Activated T-cell treated with anti-CD3 and anti-CD28 coated beads for 48 hours (primary cell): ENCODE results near the gene CCDC159.
"Not testable (repeated sequence)": the region's sequence is repeated elsewhere in the genome, so short reads cannot be mapped to it uniquely, and the experiment has no call there.

Experiments used
- DNase-seq: peaks from one replicate; pipeline ENCODE4 v3.0.0-alpha.2; 2020; ENCODE audit warnings: low read depth

CCDC159 gene, protein sequence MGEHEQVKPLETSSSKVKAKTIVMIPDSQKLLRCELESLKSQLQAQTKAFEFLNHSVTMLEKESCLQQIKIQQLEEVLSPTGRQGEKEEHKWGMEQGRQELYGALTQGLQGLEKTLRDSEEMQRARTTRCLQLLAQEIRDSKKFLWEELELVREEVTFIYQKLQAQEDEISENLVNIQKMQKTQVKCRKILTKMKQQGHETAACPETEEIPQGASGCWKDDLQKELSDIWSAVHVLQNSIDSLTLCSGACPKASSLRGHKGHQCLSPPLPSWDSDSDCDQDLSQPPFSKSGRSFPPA

DNA sequence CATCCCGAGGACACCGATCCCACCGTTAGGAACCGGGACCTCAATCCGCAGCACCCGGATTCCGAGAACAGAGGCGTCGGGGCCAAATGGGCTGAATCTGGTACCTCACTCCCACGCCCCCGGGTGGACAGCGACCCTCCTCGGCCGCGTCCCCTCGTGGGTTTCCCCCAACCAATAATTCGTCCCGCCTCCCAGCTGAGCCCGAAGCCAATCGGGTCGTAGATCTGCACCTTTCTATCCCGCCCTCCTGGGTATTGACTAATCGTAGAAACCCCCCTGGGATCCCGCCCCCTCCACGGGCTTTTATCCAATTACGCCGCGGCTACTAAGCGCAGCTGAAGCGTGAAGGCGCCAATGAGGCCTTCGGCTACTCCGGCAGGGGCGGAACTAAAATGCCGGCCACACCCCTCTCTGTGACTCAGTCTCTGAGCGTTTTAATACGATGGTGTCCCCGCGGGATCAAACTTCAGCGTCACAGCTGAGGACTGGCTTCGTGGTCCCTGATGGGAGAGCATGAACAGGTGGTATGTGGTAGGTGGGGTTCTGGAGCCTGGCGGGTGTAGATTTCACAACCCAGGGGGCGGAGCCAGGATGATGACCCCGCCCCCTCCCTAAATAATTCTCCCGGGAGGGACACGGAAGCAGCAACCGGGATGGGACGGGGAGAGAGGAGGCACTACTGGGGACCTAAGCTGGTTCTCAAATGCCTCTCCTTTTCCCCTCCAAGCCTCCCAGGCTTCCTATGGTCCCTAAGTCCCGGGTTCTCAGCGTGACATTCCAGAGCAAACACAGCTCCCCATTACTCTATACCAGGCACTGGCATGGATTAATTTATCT lies at the start of gene CCDC159, which contains the start of gene TMEM205:
TSS of gene CCDC159 (plus strand) at position 416 of the 837 bp plus-strand sequence. CDS start at position 504, 88 bp downstream.
TSS of gene TMEM205 (minus strand) at position 165 of the 837 bp plus-strand sequence. CDS start 649 bp downstream, outside the sequence.
- peak; percentile 96 for DNase-seq

DNA sequence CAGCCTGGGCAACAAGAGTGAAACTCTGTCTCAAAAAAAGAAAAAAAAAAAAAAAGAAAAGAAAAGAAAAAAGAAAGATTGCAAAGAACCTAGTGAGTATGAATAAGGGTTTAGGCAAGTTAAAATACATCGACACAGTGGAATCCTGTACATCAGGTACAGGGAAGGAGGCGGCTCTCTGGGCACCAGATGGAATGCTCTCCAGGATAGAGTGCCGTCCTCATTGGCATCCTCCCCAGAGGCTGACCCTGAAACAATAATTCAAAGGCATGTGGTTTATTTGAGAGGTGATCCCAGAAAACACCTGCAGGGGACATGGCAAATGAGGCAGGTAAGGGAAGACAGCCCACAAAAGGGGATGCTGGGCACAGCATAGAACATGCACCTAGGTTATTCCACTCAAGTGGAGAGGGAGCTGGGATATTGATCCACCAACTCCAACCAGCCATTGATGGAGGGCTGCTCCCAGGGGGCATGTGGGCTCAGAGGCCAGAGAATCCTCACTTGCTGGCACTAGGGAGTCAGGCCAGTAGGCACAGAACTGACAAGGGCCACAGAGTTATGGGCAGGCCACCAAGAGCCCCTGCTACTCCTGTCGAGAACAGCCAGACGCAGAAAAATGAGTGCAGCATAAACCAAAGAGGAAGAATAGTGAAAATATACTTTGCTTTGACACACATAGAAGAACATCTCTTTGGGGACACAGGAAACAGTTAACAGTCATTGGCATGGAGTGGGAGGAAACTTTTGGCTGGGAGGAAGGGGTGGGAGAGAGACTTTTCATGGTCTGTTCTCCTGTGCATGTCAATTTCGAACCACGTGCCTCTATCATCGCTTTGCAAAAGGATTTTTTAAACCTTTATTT lies 46.1 kb upstream of the CCDC159 start:
- DNase-seq = no peak

DNA sequence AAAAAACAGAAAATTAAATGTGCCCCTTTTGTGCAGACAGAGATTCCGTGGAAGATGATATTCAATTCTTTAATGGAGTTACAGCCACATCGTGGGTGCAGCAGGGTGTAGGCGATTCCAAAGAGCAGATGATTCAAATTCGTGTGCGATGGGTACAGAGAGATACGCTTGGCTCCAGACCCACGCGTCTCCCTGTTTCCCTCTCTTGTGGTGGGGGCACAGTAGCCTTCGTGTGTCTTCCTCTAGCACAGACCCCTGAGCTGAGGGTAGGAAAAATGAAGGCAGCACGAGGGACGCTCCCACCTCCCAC lies 45.6 kb upstream of the CCDC159 start:
- DNase-seq = no peak

DNA sequence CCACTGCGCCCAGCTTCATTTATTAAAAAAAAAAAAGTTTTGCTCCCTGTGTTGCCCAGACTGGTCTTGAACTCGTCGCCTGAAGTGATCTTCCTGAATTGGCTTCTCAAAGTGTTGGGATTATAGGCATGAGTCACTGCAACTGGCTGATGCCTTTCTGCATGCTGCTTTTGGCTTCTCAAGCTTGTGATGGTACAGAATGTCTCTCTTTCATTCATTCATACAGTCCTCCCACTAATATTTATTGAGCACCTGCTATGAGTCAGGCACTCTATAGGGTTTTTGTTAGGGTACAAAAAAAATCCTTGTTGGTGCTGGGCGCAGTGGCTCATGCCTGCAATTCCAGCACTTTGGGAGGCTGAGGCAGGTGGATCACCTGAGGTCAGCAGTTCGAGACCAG lies 41.4 kb upstream of the CCDC159 start:
- no peak for DNase-seq

DNA sequence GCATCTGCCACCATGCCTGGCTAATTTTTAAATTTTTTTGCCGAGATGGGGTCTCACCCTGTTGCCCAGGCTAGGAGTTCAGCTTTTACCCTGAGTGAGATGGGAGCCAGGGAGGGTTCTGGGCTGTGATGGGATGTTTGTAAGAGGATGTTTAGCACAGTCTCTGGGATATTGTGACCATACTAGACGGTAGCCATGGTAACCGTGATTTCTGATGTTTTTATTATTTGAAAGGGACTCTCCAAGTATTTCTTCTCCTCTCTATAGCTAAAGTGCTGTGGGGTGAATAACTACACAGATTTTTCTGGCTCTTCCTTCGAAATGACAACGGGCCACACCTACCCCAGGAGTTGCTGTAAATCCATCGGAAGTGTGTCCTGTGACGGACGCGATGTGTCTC lies 40.0 kb upstream of the CCDC159 start:
- no peak for DNase-seq

DNA sequence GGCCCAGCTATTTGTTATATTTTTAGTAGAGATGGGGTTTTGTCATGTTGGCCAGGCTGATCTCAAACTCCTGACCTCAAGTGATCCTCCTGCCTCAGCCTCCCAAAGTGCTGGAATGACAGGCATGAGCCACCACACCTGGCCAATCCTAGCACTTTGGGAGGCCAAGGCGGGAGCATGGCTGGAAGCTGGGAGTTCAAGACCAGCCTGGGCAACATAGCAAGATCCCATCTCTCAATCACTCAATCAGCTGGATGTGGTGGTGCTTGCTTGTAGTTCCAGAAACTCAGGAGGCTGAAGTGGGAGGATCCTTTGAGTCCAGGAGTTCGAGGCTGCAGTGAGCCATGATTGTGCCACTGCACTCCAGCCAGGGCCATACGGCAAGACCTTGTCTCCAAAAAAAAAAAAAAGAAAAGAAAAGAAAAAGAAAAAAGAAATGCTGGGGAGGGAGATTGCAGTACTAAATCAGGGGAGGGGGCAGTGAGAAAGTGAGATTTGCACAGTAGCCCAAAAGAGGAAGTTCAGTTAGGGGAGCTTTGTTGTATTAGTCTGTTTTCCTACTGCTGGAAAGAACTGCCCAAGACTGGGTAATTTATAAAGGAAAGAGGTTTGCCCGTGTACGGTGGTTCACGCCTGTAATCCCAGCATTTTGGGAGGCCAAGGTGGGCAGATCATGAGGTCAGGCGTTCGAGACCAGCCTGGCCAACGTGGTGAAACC lies 25.9 kb upstream of the CCDC159 start:
- not testable (repeated sequence) for DNase-seq

DNA sequence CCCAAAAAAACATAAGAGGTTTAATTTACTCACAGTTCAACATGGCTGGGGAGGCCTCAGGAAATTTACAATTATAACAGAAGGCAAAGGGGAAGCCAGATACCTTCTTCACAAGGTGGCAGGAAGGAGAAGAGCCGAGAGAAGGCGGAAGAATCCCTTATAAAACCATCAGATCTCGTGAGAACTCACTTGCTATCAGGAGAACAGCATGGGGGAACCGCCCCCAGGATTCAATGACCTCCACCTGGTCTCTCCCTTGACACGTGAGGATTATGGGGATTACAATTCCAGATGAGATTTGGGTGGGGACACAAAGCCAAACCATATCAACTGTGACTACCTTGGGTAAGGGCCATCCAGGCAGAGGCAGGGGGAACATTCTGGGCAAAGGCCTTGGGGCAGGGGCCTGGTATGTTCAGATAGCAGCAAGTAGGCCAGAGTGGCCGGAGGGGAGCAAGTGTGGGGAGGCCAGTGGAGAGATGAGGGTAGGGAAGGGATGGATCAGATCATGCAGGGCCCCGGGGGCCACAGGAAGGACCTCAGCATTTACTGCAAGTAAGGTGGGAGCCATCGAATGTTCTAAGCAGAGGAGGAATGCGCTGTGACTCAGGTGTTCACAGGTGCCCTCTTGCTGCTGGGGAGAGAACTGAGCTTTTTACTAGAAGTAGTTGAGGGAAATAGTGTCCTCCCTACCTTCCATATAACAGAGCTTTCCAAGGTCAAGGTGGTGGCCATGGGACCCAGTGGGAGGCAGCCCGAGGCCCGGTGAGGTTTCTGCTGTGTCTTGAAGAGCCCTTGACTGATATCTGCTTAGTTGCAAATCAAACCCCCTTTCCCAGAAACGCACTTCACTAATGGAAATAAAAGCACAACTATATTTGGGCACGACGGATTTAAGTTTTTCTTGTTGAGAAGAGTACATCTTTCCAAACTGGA lies 24.9 kb upstream of the CCDC159 start:
- no peak for DNase-seq

DNA sequence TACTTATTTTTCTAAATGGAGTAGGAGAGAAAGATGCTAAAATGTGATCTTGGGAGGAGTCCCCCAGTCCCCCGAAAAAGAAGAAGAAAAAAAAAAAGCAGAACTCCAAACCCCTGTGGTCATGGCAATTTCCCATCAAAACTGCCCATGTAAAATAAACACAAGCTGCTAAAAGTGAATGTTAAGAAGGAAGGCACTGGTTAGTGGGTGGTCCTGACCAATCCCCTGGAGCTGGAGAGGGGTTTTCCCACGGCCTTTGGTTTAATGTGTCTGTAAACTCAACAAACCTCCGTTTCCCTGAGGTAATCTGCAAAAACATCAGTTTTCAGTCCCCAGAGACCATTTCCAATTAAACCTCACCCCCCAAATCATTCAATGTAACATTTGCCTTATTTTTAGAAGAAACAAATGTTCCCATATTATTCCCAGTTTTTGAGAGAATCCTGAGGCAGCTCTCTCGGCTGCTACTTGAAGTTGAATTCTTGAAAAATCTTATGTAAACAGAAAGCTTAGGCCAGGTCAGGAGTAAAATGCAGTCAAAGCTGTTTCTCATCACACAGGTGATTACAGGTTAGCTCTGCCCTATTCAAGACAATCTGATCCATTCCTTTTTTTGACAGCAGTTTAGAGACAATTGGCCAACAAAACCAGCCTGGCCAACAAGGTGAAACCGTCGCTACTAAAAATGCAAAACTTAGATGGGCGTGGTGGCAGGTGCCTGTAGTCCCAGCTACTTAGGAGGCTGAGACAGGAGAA lies 23.9 kb upstream of the CCDC159 start:
- no peak for DNase-seq

DNA sequence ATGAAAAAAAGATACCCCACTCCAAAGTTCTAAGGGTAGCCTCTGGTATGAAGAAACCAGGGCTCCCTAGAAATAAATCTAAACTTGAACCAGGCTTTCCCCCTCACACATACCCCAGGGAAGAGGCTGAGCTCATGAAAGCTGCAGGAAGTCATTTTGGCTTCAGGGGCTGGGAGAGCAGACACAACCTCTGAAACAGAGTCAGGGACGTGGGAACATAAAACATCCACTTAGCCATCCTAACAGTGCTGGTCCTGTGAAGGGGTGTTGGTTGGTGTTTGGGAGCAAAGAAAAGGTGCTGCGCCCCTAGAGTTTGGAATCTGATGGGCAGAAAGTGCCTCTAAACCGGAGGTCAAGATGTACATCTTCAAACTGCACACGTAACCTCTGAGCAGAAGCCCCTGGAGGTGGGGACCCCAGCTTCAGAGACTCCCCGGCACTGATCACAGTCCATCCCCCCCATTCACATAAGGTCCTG lies 22.7 kb upstream of the CCDC159 start:
- no peak for DNase-seq

DNA sequence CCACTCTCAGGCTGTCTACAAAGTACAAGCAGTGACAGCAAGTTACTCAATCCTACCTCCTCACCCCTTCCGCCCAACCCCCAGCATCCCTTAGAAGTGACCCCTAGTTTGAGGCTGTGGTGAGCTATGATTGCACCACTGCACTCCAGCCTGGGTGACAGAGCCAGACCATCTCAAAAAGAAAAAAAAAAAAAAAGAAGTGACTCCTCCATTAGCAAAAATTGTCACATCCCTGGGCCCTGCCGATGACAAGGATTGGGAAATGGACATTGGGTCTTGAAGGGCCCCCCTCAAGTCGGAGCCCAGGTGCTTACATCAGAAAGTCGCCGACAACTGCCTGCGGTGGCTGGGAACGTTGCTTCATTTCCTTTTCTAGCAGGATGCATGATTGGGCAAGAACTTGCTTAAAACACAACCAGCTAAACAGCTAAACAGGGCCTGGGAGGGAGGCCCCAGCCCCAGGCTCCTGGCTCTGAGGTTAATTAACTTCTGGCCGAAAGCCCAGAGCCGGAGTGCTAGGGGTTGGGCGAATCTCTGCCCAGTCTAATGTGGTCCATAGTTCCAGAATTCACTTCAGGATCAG lies 22.1 kb upstream of the CCDC159 start:
- DNase-seq = peak; percentile 18

DNA sequence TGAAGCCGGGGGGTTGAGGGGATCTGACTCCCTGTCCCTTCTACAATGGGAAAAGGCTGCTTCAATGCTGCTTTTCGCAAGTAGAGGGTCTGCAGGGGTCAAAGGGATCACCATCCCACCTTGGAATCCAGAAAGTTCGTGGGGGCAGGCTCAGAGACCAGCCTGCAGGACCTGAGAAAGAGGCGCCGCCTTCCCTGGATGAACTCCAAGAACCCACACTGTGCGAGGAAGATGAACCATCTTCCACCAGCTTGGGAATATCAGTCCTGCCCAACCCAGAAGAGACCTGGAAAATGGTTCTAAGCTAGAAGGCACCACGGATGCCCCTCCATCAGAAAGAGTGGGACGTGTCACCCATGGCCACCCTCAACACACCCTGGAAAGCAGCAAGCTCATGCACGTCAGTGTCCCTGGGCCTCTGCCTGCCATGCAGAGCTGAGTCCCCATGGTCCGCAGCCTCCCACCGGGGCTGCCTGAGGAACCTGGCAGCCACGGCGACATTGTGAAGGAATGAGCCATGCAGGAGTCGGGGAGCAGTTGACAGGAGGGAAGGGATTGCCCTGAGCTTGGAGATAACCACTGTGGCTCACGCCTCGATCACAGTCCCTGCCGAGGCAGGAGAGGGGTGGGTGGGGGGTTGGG lies 21.4 kb upstream of the CCDC159 start:
- DNase-seq = no peak

DNA sequence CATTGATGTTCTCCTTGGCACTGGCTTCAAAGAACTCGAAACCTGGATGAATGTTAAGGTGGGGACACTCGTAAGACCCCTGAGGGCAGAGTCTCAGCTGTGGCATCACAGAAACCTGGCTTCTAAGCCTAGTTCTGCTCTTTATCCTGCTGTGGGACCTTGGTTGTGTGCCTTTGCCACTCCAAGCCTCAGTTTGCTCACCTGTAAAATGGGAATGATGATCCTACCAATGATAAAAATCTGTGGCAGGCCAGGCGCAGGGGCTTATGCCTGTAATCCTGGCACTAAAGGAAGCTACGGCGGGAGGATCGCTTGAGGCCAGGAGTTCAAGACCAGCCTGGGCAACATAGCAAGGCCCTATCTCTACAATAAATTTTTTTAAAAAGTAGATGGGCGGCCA lies 20.8 kb upstream of the CCDC159 start:
- no peak for DNase-seq

DNA sequence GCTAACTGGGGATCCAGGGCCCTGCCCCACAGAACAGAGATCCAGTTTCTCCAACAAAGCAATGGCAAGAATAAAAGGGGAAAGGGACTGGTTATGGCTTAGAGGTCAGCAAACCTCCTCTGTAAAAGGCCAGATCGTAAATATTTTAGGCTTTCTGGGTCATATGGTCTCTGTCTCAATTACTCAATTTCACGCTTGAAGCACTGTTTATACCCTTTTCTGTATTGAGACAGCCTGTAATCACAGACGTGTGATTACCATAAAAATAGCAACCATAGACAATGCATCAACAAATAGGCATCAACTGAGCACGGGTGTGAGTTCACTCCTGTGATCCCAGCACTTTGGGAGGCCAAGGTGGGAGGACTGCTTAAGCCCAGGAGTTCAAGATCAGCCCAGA lies 16.2 kb upstream of the CCDC159 start:
- DNase-seq = no peak

DNA sequence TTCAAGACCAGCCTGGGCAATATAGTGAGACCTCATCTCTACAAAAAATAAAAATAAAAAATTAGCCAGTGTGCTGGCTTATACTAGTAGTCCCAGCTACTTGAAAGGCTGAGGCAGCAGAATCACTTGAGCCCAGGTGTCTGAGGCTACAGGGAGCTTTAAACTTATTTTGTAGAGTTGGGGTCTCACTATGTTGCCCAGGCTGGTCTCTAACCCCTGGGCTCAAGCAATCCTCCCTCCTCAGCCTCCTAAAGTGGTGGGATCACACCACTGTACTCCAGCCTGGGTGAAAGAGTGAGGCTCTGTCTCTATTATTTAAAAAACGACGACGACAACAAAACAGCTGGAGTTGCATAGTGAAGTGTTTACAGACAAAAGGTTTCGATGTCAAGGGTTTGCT lies 14.8 kb upstream of the CCDC159 start:
- no peak for DNase-seq

DNA sequence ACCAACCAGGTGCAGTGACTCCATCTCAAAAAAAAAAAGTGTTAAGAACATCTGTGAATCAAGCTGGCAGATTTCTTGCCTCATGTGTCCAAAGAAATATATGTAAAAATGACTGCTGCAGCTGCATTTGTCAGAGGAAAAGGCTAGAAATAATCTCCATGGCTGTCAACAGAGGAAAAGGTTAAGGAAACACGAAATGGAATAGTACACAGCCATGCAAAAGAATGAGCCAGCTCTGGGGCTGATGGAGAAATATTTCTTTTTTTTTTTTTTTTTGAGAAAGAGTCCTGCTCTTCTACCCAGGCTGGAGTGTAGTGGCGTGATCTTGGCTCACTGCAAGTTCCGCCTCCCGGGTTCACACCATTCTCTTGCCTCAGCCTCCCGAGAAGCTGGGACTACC lies 13.5 kb upstream of the CCDC159 start:
- DNase-seq = no peak

DNA sequence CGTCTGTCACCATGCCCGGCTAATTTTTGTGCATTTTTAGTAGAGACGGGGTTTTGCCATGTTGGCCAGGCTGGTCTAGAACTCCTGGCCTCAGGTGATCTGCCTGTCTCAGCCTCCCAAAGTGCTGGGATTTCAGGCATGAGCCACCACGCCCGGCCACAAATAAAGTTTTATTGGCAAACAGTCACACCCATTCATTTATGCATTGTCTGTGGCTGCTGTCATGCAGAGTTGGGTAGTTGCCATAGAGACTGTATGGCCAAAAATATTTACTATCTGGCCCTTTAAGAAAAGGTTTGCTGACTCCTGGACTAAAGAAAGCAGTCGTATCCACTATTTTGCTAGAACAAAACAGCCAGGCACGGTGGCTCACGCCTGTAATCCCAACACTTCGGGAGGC lies 12.5 kb upstream of the CCDC159 start:
- not testable (repeated sequence) for DNase-seq

DNA sequence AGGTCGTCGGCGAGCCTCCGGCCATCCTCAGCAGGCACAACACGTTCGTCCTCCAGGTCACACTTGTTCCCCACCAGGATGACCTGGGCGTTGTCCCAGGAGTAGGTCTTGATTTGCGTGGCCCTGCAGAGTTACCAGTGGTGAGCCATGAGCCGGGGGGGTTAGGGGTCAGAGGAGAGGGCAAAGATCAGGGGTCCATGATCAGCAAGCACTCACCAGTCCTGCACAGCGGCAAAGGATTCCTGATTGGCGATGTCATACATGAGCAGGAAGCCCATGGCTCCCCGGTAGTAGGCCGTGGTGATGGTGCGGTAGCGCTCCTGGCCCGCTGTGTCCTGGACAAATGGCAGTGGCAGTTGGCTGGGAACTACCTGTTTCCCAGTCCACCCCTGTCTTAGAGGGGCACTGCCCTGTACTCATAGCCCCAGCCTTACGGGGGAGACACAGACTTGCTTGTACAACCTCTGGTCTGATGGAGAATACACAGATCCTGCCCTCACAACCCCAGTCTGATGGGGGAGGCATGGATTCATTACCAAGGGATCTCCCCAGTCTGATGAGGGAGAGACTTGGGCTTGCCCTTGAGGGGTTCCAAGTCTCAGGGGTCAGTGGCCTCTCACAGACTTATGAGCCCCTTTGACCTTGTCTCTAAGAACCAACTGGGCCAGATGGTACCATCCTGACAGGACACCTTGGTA lies 10.7 kb upstream of the CCDC159 start:
- no peak for DNase-seq

DNA sequence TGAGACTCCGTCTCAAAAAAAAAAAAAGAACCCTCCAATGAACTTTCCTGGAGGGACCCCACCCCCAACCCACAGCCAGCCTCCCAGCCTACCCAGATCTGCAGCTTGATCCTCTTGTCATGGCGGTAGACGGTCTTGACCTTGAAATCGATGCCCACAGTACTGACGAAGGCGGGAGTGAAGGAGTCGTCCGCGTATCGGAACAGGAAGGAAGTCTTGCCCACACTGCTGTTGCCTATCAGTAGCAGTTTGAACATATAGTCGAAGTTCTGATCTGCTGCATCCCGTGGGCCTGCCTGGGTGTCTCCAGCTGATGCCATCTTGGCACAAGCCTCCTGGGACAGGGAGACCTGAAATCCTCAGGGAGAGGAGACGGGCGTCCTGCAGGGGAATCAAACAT lies 9.2 kb upstream of the CCDC159 start:
- no peak for DNase-seq
